H1 (cell line): ENCODE results near the gene PPID. TPM values are rescaled to one million over a fixed set of nuclear protein-coding genes. Genes with fewer than 3 reads are reported as not detected.

Experiments
- ASH2L ChIP-seq: fragments of 200-600, 300-600 bp; sonication (generic); IDR thresholded peaks from one replicate; pipeline ENCODE4 v1.7.1; 2017; ENCODE audit warnings: low read length
- BRCA1 ChIP-seq: IDR thresholded peaks from 2 replicates; pipeline ENCODE4 v1.6.1; 2012; ENCODE audit warnings: low read depth, low read length, improper control_type of control experiment
- HDAC2 ChIP-seq, 2 experiments: fragments of 300-600 bp in 1 of 2; sonication (generic) in 1 of 2; IDR thresholded peaks; 2 replicates each; pipeline ENCODE4 v1.6.1; 2011 to 2012; ENCODE audit warnings: low read depth in 2 of 2, low read length in 2 of 2, mild to moderate bottlenecking in 2 of 2, moderate library complexity in 2 of 2, borderline replicate concordance in 1 of 2, inconsistent platforms in 1 of 2
- MAFK ChIP-seq: IDR thresholded peaks from 2 replicates; pipeline ENCODE4 v1.6.1; 2012; ENCODE audit warnings: low read depth, mild to moderate bottlenecking, improper control_type of control experiment, low read length
- NANOG ChIP-seq: IDR thresholded peaks from 2 replicates; pipeline ENCODE4 v1.6.1; 2011; ENCODE audit warnings: low read length, low read depth, mild to moderate bottlenecking, inconsistent platforms; ENCODE audit not compliant: insufficient read depth, poor library complexity, severe bottlenecking
- PHF8 ChIP-seq: fragments of 200-600 bp; sonication (generic); conservative IDR thresholded peaks from 2 replicates; pipeline ENCODE4 v1.7.1; 2012; ENCODE audit warnings: low read depth, mild to moderate bottlenecking, inconsistent platforms, low read length, moderate library complexity
- POLR2AphosphoS5 ChIP-seq: IDR thresholded peaks from 2 replicates; pipeline ENCODE4 v1.6.1; 2011; ENCODE audit warnings: low read depth, low read length
- SIN3A ChIP-seq, 2 experiments: IDR thresholded peaks in 1 of 2; conservative IDR thresholded peaks in 1 of 2; 2 replicates each; pipeline ENCODE4 v1.6.1; 2011 to 2012; ENCODE audit warnings: low read length in 2 of 2, improper control_type of control experiment in 1 of 2, low read depth in 1 of 2, mild to moderate bottlenecking in 1 of 2
- SP2 ChIP-seq: IDR thresholded peaks from 2 replicates; pipeline ENCODE4 v1.6.1; 2012; ENCODE audit warnings: mild to moderate bottlenecking, low read length, inconsistent platforms
- TBP ChIP-seq: IDR thresholded peaks from 2 replicates; pipeline ENCODE4 v1.6.1; 2011; ENCODE audit warnings: low read depth, low read length, improper control_type of control experiment
- polyA plus RNA-seq, 7 experiments: library from polyadenylated mRNA; depleted of rRNA in 3 of 7; stranded (reverse) in 5 of 7; unstranded in 2 of 7; fragments of >200 nt in 5 of 7; fragments of 200-250 nt in 2 of 7; gene quantifications; 1 replicate in 5 of 7; 2 replicates in 1 of 7; 4 replicates in 1 of 7; pipeline versions ENCODE4 v1.2.1 to v1.2.3, GENCODE V29; 2011 to 2013; ENCODE audit warnings: missing spikeins in 2 of 7, mixed read lengths in 2 of 7
- total RNA-seq: library from RNA; stranded (reverse); fragmentation: NEBNext Ultra II Directional; extraction: Animal tissue kit (Norgen Biotek cat#: 25700); gene quantifications from 2 replicates; pipeline ENCODE4 v1.2.1, GENCODE V29; 2021
- TF ChIP-seq, protein P1 (sequence below): IDR thresholded peaks from 2 replicates; pipeline ENCODE4 v1.6.1; 2011; ENCODE audit warnings: low read length, improper control_type of control experiment

The PPID gene
- total and polyA plus RNA-seq, 2 of the 8 experiments (the other 6 are each of a cell fraction or from before 2014, with no cell fraction given), result 20.2 to 53.2 TPM

DNA sequence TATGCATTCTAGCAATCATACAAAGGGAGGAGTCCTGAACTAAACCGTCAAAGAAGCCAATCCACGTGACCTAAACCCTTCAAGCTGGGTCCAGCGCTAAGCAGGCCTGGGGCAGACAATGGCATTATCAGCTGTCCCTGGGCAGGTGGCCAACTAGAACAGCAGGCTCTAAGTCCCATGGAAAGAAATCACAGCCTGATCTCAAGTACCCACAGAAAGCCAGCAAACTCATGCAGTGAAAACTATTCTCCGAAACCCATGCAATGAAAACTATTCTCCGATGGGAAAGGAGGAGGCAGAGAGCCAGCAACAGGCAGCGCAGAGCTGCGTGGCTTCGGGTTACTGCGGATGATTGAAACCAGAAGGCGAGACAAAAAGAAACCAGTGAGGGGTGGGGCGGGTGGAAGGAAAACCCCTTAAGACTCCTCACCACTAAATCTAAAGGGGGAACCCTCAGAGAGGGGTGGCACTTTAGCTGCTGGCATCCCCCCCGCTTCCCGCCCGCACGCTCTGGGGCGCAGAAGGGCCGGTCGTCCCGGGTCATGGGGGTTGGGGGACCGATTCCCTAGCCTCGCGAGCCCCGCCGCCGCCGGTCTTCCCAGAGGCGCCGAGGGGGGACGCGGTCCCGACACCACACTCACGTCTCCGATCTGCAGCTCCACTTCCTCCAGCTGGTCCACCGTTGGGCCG lies 52.1 kb downstream of the PPID start (continued):
- peak; percentile 53; the same call in 1 of the 2 replicates for TF ChIP-seq POLR2AphosphoS5
- peak in 1 of 2 experiments; percentile 87; a peak in 2 of 4 replicates for TF ChIP-seq HDAC2 (IDR thresholded peaks at IDR 0.05; ENCODE audit: borderline replicate concordance in 1 of 2, low read depth in 2 of 2, low read length in 2 of 2)
- peak; percentile 60 for TF ChIP-seq ASH2L
- TF ChIP-seq SIN3A (conservative IDR thresholded peaks at IDR 0.05 in 1 of 2, IDR thresholded peaks at IDR 0.05 in 1 of 2; ENCODE audit: low read depth in 1 of 2, low read length in 2 of 2), result peak; percentile 59 to 74; a peak in 2 of 4 replicates
- no peak for TF ChIP-seq MAFK
- no peak; the same call in 1 of the 2 replicates for TF ChIP-seq TBP
- TF ChIP-seq, protein P1, sequence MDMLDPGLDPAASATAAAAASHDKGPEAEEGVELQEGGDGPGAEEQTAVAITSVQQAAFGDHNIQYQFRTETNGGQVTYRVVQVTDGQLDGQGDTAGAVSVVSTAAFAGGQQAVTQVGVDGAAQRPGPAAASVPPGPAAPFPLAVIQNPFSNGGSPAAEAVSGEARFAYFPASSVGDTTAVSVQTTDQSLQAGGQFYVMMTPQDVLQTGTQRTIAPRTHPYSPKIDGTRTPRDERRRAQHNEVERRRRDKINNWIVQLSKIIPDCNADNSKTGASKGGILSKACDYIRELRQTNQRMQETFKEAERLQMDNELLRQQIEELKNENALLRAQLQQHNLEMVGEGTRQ, result peak; percentile 48
- no peak for TF ChIP-seq BRCA1
- TF ChIP-seq PHF8, result no peak
- no peak for TF ChIP-seq NANOG
- no peak for TF ChIP-seq SP2
